ENCODE measurements around the gene NR5A1. TPM values are rescaled to one million over a fixed set of nuclear protein-coding genes. Genes with fewer than 3 reads are reported as not detected.

Gene NR5A1
- total and polyA plus RNA-seq, 2 experiments from 2014 or later, result 0.21 TPM; not detected in 1

DNA sequence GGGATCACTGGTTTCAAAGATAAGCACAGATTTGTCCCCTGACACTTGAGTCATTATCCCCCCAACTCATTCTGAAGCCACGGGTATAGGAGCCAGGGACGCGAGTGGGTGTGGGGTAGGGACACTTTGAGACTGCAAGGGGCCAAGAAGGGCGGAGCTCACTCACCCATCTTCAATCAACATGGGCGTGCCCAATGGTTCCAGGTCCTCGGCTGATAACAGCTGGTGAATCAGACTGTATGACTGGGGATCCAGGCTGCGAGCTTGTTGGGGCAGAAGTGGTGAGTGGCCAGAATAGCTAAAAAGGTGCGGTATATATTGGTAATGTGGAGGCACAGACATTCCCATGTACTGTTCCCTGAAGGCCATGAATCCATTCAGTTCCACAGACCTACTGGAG lies 30.7 kb upstream of the NR5A1 start (continued):
- TF ChIP-seq, protein P1, sequence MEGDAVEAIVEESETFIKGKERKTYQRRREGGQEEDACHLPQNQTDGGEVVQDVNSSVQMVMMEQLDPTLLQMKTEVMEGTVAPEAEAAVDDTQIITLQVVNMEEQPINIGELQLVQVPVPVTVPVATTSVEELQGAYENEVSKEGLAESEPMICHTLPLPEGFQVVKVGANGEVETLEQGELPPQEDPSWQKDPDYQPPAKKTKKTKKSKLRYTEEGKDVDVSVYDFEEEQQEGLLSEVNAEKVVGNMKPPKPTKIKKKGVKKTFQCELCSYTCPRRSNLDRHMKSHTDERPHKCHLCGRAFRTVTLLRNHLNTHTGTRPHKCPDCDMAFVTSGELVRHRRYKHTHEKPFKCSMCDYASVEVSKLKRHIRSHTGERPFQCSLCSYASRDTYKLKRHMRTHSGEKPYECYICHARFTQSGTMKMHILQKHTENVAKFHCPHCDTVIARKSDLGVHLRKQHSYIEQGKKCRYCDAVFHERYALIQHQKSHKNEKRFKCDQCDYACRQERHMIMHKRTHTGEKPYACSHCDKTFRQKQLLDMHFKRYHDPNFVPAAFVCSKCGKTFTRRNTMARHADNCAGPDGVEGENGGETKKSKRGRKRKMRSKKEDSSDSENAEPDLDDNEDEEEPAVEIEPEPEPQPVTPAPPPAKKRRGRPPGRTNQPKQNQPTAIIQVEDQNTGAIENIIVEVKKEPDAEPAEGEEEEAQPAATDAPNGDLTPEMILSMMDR (conservative IDR thresholded peaks at IDR 0.05; ENCODE audit: low read depth in 2 of 2), result no peak
- TF ChIP-seq EZH2 (IDR thresholded peaks at IDR 0.05; ENCODE audit: low read depth, unreplicated experiment), result no peak
- no peak for TF ChIP-seq ZNF114 (CRISPR knock-in tag; IDR thresholded peaks at IDR 0.05)
- no peak for TF ChIP-seq STAT1 (IDR thresholded peaks at IDR 0.05; ENCODE audit: unreplicated experiment)
- TF ChIP-seq, protein P2, sequence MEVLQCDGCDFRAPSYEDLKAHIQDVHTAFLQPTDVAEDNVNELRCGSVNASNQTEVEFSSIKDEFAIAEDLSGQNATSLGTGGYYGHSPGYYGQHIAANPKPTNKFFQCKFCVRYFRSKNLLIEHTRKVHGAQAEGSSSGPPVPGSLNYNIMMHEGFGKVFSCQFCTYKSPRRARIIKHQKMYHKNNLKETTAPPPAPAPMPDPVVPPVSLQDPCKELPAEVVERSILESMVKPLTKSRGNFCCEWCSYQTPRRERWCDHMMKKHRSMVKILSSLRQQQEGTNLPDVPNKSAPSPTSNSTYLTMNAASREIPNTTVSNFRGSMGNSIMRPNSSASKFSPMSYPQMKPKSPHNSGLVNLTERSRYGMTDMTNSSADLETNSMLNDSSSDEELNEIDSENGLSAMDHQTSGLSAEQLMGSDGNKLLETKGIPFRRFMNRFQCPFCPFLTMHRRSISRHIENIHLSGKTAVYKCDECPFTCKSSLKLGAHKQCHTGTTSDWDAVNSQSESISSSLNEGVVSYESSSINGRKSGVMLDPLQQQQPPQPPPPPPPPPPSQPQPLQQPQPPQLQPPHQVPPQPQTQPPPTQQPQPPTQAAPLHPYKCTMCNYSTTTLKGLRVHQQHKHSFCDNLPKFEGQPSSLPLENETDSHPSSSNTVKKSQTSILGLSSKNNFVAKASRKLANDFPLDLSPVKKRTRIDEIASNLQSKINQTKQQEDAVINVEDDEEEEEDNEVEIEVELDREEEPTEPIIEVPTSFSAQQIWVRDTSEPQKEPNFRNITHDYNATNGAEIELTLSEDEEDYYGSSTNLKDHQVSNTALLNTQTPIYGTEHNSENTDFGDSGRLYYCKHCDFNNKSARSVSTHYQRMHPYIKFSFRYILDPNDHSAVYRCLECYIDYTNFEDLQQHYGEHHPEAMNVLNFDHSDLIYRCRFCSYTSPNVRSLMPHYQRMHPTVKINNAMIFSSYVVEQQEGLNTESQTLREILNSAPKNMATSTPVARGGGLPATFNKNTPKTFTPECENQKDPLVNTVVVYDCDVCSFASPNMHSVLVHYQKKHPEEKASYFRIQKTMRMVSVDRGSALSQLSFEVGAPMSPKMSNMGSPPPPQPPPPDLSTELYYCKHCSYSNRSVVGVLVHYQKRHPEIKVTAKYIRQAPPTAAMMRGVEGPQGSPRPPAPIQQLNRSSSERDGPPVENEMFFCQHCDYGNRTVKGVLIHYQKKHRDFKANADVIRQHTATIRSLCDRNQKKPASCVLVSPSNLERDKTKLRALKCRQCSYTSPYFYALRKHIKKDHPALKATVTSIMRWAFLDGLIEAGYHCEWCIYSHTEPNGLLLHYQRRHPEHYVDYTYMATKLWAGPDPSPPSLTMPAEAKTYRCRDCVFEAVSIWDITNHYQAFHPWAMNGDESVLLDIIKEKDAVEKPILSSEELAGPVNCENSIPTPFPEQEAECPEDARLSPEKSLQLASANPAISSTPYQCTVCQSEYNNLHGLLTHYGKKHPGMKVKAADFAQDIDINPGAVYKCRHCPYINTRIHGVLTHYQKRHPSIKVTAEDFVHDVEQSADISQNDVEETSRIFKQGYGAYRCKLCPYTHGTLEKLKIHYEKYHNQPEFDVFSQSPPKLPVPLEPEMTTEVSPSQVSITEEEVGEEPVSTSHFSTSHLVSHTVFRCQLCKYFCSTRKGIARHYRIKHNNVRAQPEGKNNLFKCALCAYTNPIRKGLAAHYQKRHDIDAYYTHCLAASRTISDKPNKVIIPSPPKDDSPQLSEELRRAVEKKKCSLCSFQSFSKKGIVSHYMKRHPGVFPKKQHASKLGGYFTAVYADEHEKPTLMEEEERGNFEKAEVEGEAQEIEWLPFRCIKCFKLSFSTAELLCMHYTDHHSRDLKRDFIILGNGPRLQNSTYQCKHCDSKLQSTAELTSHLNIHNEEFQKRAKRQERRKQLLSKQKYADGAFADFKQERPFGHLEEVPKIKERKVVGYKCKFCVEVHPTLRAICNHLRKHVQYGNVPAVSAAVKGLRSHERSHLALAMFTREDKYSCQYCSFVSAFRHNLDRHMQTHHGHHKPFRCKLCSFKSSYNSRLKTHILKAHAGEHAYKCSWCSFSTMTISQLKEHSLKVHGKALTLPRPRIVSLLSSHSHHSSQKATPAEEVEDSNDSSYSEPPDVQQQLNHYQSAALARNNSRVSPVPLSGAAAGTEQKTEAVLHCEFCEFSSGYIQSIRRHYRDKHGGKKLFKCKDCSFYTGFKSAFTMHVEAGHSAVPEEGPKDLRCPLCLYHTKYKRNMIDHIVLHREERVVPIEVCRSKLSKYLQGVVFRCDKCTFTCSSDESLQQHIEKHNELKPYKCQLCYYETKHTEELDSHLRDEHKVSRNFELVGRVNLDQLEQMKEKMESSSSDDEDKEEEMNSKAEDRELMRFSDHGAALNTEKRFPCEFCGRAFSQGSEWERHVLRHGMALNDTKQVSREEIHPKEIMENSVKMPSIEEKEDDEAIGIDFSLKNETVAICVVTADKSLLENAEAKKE (CRISPR knock-in tag; IDR thresholded peaks at IDR 0.05), result no peak
- no peak for TF ChIP-seq JUNB (IDR thresholded peaks at IDR 0.05; ENCODE audit: unreplicated experiment)

DNA sequence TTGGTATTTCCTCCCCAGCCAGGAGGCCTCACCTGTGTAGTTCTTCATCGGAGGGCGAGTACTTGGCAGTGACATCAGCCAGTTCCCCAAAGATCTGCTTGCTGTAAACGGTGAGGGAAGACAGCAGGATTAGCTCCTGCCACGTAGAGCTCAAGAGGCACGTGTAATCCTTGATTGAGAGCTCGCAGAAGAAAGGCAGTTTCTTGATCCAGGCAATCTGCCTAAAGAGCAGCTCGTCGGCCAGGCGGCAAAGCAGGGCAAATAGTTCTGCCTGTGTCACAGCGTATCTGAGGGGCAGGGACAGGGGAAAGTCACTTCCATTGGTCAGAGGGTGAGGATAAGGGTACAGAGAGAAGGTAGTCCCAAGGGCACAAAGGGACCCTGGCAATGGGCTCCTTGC lies 28.6 kb upstream of the NR5A1 start:
- H4K20me1 ChIP-seq (replicated peaks; ENCODE audit: insufficient read depth), result no peaks in the 10 kb centered on the region
- Mint-ChIP-seq H3K27ac (peak overlapping the region; percentile 75), H3K27me3 (ENCODE audit: insufficient read depth, low read depth, poor library complexity) (peaks cover 5% of the 10 kb centered on the region), H3K9me3 (no peaks in the 10 kb centered on the region), H3K36me3 (ENCODE audit: low read depth) (peaks cover 60% of the 10 kb centered on the region), H3K4me1 (0 out of 3 replicates have a peak, but pooled peaks cover 3% of the 10 kb centered on the region), H3K4me3 (no peak overlapping the region)
- no peaks in the 10 kb centered on the region for H3K9me2 ChIP-seq (ENCODE audit: insufficient read depth)
- no peak overlapping the region for H2AFZ ChIP-seq
- no peaks in the 10 kb centered on the region for H3K79me2 ChIP-seq (replicated peaks; ENCODE audit: insufficient read depth)
- TF ChIP-seq, protein P3, sequence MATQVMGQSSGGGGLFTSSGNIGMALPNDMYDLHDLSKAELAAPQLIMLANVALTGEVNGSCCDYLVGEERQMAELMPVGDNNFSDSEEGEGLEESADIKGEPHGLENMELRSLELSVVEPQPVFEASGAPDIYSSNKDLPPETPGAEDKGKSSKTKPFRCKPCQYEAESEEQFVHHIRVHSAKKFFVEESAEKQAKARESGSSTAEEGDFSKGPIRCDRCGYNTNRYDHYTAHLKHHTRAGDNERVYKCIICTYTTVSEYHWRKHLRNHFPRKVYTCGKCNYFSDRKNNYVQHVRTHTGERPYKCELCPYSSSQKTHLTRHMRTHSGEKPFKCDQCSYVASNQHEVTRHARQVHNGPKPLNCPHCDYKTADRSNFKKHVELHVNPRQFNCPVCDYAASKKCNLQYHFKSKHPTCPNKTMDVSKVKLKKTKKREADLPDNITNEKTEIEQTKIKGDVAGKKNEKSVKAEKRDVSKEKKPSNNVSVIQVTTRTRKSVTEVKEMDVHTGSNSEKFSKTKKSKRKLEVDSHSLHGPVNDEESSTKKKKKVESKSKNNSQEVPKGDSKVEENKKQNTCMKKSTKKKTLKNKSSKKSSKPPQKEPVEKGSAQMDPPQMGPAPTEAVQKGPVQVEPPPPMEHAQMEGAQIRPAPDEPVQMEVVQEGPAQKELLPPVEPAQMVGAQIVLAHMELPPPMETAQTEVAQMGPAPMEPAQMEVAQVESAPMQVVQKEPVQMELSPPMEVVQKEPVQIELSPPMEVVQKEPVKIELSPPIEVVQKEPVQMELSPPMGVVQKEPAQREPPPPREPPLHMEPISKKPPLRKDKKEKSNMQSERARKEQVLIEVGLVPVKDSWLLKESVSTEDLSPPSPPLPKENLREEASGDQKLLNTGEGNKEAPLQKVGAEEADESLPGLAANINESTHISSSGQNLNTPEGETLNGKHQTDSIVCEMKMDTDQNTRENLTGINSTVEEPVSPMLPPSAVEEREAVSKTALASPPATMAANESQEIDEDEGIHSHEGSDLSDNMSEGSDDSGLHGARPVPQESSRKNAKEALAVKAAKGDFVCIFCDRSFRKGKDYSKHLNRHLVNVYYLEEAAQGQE (IDR thresholded peaks at IDR 0.05; ENCODE audit: unreplicated experiment), result no peak
- TF ChIP-seq POLR2AphosphoS5 (IDR thresholded peaks at IDR 0.05; ENCODE audit: low read depth), result no peak
- TF ChIP-seq CREB1 (CRISPR knock-in tag; IDR thresholded peaks at IDR 0.05; ENCODE audit: low read depth), result no peak
- no peak for TF ChIP-seq EZH2phosphoT487 (IDR thresholded peaks at IDR 0.05; ENCODE audit: unreplicated experiment)
- TF ChIP-seq JUNB (IDR thresholded peaks at IDR 0.05; ENCODE audit: unreplicated experiment), result no peak
- TF ChIP-seq NANOG (IDR thresholded peaks at IDR 0.05; ENCODE audit: borderline replicate concordance), result no peak
- no peak for TF ChIP-seq ZNF114 (CRISPR knock-in tag; IDR thresholded peaks at IDR 0.05)
- TF ChIP-seq, protein P4, sequence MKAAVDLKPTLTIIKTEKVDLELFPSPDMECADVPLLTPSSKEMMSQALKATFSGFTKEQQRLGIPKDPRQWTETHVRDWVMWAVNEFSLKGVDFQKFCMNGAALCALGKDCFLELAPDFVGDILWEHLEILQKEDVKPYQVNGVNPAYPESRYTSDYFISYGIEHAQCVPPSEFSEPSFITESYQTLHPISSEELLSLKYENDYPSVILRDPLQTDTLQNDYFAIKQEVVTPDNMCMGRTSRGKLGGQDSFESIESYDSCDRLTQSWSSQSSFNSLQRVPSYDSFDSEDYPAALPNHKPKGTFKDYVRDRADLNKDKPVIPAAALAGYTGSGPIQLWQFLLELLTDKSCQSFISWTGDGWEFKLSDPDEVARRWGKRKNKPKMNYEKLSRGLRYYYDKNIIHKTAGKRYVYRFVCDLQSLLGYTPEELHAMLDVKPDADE (IDR thresholded peaks at IDR 0.05), result no peak
- peaks cover 12% of the 10 kb centered on the region; the same call in 1 of the 2 replicates for H3K36me3 ChIP-seq (ENCODE audit: insufficient read depth)
- DNase-seq (ENCODE audit: low spot score) (no peak), ATAC-seq (no peak)
- no peak overlapping the region for H3K4me2 ChIP-seq
- no peaks in the 10 kb centered on the region for H3K4me1 ChIP-seq (ENCODE audit: insufficient read depth)
- peaks cover 8% of the 10 kb centered on the region for H3F3A ChIP-seq (replicated peaks; ENCODE audit: low read depth)
- no peaks in the 10 kb centered on the region for H3K27me3 ChIP-seq (ENCODE audit: insufficient read depth)
- no peak overlapping the region for H3K27ac ChIP-seq (ENCODE audit: low read depth)
- H3K4me3 ChIP-seq, result no peak overlapping the region

Data from GM23338 (cell line).